ENCODE data around the gene GABBR2.
A peak's percentile ranks its signal among the peaks of the same experiment; 100 is the strongest.

Gene GABBR2

DNA sequence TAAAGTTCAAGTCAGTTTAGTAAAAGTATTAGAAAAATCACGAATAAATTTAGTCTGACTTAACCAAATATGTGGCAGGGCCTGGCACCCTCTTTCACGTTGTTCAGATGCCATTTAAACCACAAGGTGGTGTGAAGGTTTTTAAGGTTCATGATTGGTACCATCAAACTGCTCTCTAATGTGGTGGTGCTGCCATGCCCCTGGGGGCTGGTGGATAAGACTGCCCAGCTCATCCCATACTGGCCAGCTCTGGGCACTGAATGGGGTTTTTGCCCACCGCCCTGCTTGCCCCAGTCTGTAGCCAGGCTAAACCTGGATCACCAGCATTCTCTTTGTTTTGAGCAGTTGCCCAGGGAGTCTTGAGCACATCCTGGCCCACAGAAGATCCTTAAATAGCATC lies 159.3 kb downstream of the GABBR2 start:
- DNase-seq (ENCODE audit: low read depth in 1 of 2, low spot score in 1 of 2), result no peak

DNA sequence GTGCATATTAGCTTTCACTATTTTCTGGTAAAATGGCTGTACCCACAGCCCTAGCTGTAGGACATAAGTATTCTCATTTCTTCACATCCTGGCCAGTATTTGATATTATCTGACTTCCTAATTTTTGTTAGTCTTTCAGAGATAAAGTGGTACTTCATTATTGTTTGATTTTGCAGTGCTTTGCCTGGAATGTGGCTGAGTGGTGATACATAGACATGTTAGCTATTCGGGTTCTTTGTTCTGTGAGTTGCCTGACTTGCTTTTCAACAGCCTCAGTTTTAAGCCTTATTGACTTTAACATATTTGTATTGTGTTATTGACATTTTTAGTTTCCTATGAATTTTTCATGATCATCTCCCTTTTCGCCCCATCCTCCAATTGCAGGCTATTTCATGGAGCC lies 161.1 kb downstream of the GABBR2 start:
- no peak for DNase-seq (ENCODE audit: low read depth in 1 of 2, low spot score in 1 of 2)

- DNase-seq (ENCODE audit: low read depth in 1 of 2, low spot score in 1 of 2), result no peak
Measured at GRCh38 chr9:98545021-98545420, 163.7 kb downstream of the GABBR2 start.

DNA sequence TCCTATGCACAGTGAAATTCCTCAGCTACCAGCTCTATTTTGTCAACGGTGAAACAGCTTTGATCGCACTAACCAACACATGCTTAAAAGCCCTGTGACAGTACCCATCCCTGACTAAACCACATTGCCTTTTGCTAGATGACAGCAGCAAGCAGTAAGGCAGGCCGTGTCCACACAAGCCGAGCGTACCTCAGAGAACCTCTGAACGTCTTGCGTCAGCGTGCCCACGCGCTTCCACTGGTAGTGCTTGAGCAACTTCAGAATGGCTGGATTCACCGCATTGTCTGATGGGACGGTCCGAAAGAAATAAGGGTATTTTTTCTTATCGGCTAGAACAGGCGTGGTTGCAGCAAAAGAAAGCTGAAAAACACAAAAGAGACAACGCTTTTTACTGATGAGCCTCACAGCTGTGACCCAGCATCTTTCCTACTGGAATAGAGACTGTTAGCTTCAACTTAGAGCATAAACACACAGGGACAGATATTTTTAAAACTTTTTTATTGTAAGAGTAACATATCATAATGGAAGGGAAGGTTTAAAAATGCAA lies 167.0 kb downstream of the GABBR2 start:
- DNase-seq (ENCODE audit: low read depth in 1 of 2, low spot score in 1 of 2), result no peak

- DNase-seq (ENCODE audit: low read depth in 1 of 2, low spot score in 1 of 2), result no peak
Measured at GRCh38 chr9:98540476-98540875, 168.3 kb downstream of the GABBR2 start.

- DNase-seq (ENCODE audit: low read depth in 1 of 2, low spot score in 1 of 2), result no peak
Measured at GRCh38 chr9:98539954-98540353, 168.8 kb downstream of the GABBR2 start.

GRCh38 chr9:98538626-98539031 lies 170.1 kb downstream of the GABBR2 start:
- DNase-seq (ENCODE audit: low read depth in 1 of 2, low spot score in 1 of 2), result no peak

- DNase-seq (ENCODE audit: low read depth in 1 of 2, low spot score in 1 of 2), result no peak
Measured at GRCh38 chr9:98538203-98538602, 170.5 kb downstream of the GABBR2 start.

DNA sequence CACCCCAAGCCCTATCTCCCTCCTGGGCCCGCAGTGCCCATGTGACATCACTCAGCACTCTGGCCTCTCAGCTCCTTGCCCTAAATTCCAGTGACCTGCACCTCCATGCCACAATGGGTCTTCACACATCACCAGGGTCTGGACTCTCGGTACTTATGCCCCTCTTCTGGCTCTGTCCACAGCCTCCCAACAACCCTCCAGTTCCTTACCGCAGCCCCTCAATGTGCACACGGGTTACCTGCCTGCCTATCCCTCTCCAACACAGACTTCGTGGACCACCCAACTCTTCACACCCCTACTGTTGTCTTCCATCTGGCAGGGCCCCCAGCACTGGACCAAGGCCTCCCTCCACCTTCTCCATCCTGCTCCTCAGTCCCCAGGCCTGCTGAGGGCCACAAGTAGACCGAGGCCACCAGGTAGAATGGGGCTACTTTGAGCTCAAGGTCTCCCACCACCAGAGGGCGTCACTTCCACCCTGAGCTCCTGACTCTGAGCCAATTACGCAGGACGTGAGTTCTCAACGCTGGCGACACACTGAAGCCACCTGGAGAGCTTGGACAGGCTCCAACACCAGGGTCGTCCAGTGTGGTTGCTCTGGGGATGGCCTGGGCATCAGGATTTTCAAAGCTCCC lies 172.1 kb downstream of the GABBR2 start:
- peak in 1 of 2 donors; percentile 4 for DNase-seq (ENCODE audit: low read depth in 1 of 2, low spot score in 1 of 2)

DNA sequence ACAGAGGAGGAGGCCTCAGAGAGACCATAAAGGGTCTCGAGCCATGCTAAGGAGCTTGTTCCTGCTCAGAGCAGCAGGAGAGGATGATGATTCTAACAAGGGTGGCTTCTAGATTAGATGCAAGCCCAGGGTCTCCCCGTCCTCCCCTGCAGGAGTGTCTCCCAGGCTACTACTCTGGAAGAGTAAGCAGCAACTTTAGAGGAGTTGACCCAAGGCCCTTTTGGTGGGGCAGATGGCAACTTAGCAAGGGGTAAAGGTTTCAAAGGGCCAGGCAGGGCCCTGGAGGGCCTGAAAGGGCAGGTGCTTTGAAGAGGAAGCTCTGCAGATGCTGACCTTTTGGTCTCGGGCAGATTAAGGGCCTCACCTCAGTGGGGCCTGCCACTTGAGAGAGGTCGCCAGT lies 174.9 kb downstream of the GABBR2 start:
- DNase-seq (ENCODE audit: low read depth in 1 of 2, low spot score in 1 of 2), result no peak

GRCh38 chr9:98533132-98533531 lies 175.6 kb downstream of the GABBR2 start:
- no peak for DNase-seq (ENCODE audit: low read depth in 1 of 2, low spot score in 1 of 2)

DNA sequence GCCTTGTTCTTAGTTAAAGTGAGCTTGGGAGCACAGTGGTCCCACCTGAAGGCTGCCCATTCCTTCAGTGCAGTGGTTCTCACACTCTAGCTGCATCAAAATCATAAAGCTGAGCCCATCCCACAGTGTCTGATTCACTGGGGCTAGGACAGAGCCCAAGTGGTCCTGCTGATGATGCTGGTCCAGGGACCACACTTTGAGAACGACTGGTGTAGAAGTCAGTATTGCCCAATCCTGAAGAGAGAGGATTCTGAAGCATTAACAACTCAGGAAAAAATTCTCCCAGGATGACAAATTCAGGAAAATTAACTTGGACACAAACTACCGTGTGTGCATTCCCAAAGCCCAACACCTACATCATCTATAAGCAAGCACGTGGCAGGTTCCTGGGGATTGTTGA lies 176.2 kb downstream of the GABBR2 start:
- DNase-seq (ENCODE audit: low read depth in 1 of 2, low spot score in 1 of 2), result no peak

- DNase-seq (ENCODE audit: low read depth in 1 of 2, low spot score in 1 of 2), result no peak
Measured at GRCh38 chr9:98532147-98532546, 176.6 kb downstream of the GABBR2 start.

DNA sequence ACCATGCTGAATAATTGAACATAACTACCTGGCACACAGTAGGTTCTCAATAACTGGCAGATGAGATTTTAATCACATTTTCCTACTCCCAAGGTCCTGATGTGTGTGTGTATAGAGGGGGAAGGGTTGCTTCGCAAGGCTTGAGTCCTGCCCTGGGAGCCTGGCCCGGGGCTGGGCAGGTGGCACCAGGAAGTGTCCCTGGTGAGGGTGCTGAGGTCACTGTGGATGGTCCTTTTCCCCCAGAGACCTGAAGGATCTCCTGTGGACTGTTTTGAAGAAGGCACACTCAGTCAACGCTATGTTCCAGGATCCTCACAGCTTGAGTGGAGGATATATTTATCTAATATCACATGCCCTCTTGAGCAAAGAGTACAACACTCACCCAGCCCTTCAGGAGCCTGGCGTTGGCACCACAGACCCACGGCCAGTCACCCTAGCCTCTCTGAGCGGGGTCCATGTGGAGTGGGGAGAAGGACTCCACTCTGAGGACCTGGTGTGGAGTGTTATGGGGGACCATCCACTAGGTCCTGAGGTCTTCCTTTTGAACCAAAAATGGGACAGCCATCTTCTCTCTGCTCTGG lies 177.8 kb downstream of the GABBR2 start:
- DNase-seq (ENCODE audit: low read depth in 1 of 2, low spot score in 1 of 2), result no peak

DNA sequence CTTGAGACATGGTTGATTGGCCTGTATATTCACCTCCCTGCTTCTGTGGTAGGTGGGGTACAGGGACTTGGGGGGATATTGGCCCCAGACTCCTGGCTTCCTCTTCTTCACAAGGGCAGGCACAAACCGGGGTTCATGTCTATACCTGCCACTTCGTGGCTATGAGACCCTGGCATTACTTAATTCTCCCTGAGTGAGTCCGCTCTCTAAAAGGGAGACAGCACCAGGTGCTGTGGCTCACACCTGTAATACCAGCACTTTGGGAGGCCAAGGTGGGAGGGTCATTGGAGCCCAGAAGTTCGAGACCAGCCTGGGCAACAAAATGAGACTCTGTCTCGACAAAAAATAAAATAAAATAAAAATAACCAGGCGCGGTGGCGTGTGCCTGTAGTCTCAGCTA lies 178.5 kb downstream of the GABBR2 start:
- no peak for DNase-seq (ENCODE audit: low read depth in 1 of 2, low spot score in 1 of 2)

DNA sequence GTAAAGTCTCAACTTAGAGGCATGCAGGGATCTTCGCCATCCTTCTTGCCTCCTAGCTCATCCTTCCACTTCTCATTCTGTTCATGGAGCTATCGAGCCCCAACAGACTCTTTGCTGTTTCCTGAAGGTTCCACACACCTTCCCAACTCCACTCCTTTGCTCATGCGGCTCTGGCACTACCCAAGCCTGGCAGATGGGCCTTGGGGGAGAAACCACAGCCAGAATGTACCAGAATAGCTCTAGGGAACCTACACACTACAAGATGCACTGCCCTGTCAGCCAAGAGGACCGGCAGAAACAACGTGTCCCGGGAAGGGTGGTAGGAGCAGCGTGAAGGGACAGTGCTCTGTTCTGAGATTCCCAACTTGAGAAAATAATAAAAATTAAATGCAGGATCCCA lies 178.9 kb downstream of the GABBR2 start:
- no peak for DNase-seq (ENCODE audit: low read depth in 1 of 2, low spot score in 1 of 2)

DNA sequence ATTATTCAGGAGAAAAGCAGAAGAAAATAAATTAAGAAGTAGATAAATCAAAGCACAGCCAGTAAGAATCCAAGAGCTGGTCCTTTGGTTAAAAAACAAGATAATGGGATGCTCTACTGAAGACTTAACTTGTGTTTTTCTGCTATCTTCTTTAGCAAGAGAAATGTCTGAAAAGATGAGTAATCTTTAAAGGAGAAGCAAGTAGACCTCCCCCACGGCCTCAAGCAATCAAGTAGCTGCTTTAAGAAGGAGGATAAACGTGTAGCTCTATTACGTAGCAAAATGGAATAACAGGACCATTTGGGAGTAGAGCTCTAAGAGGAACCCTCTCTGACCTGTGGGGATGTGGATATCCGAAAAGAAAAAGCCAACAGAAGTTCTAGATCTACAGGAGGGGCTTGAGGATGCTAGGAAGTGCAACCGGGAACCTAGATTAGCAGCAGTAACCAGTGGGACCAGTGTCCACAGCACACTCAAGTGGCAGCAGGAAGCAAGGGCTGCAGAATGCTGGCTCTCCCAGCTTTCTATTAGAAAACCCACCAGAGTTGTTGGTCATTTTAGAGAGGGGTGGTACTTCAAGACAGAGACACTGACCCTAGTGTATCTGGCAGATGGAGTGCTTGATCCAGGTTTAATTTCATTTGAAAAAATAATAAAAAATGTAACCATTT lies 185.4 kb downstream of the GABBR2 start:
- no peak for DNase-seq (ENCODE audit: low read depth in 1 of 2, low spot score in 1 of 2)

DNA sequence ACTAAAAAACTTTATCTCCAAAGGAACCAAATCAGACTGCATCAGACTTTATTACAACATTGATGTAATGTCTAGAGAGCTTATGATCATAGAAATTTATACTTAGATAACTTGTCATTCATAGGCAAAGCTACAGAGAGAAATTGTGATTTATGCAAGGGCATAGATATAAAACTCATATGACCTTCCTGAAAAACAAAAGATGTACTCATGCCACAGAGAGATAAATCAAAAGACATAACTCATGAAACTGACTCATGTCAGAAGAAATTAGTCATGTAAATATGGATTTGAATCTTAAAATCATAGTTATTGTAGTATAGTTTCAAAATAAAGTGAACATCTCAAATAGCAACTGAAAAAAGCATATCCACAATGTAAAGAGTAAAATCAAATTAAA lies 186.2 kb downstream of the GABBR2 start:
- DNase-seq (ENCODE audit: low read depth in 1 of 2, low spot score in 1 of 2), result no peak

DNA sequence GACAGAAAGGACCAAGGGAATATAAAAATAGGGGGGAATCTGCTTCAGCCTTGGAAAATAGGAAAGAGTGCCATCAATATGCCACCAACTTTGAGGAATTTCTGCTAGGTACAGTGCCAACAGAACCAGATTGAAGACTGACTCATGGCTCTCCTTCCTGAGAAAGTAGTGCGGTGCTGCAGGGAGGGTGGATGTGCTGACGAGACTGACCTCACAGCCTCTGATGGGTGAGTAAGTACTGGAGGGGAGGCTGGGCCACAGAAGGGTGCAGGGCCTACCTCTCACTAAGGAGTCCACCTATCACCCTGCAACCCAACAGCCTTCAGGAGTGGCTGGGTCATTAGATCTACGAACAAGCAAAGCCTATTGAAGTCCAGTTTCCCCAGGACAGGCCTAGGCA lies 187.6 kb downstream of the GABBR2 start:
- no peak for DNase-seq (ENCODE audit: low read depth in 1 of 2, low spot score in 1 of 2)

DNA sequence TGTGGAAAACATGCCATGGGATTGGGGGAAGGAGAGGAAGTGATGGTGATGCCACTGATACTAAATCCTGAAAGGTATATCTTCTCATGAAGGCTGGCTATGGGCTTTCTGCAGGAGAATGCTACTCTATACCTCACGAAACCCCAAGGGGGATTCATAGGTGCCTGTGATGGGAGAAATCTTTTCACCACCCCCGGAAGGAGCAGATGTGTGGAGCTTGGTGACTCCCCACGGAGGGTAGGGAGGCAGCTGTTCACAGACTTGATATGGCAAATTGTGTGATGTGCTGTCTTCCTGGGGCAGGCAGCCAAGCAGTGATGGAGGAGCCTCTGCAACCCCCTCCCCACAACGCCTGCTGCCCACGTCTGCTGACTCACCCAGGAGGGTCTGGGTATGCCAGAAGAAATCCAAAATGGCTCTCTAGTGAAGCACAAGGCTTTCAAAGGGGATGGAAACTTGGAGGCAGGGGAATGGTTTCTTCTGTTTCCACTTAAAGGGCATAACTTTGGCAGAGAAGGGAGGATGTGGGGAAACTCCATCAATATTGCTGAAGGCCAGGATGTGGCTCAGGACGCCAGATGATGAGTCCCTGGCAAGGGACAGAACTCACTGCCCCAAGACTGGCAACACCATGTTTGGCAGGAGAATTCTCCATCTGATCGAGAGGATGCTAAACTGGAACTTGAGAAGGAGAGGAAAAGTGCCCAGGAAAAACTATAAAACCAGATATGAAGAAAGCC lies 188.3 kb downstream of the GABBR2 start:
- DNase-seq (ENCODE audit: low read depth in 1 of 2, low spot score in 1 of 2), result no peak

DNA sequence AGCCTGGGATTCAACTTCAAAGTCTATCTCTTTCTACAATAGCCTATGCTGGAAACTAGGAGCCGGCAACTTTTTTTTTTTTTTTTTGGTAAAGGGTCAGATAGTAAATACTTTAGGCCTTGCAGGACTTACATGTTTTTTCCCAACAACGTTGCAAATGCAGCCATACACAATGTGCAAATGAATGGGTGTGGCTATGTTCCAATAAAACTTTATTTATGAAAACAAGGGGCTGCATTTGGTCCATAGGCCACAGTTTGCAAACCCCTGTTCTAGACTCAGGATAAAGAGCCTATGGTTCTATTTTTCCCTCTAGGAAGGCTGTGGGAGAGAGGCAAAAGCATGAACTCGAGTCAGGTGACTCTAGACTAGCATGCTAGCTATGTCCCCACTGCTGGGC lies 189.1 kb downstream of the GABBR2 start:
- no peak for DNase-seq (ENCODE audit: low read depth in 1 of 2, low spot score in 1 of 2)

GRCh38 chr9:98518556-98518955 lies 190.2 kb downstream of the GABBR2 start:
- DNase-seq (ENCODE audit: low read depth in 1 of 2, low spot score in 1 of 2), result no peak

All from activated CD4-positive, alpha-beta T cell treated with anti-CD3 and anti-CD28 coated beads, Interleukin-2, amount 50 U/mL, for 24 hours (primary cell).